ENCODE results near the gene SLC4A3.

SLC4A3 gene

GRCh38 chr2:219609149-219609750 lies 18.2 kb upstream of the SLC4A3 start:
- Histone ChIP-seq H3K4me3 (ENCODE audit: low read depth, low read length) (no peak overlapping the region), H3K9me3 (ENCODE audit: control insufficient read depth, insufficient read depth, low read depth, low read length) (no peaks in the 10 kb centered on the region), H3K4me1 (ENCODE audit: control insufficient read depth, insufficient read depth, low read length) (no peaks in the 10 kb centered on the region), H3K36me3 (ENCODE audit: control insufficient read depth in 2 of 2, insufficient read depth in 1 of 2, low read length in 2 of 2) (peaks cover 4 to 68% of the 10 kb centered on the region in 2 experiments; a peak in 2 of 3 replicates), H3K27ac (ENCODE audit: extremely low read depth, low read depth, low read length) (no peak overlapping the region)
- TF ChIP-seq ZBTB44 (tag by site-specific recombination; IDR thresholded peaks at IDR 0.05): no peak
- no peak for TF ChIP-seq SP7 (tag by site-specific recombination; IDR thresholded peaks at IDR 0.05)
- TF ChIP-seq, protein P1, sequence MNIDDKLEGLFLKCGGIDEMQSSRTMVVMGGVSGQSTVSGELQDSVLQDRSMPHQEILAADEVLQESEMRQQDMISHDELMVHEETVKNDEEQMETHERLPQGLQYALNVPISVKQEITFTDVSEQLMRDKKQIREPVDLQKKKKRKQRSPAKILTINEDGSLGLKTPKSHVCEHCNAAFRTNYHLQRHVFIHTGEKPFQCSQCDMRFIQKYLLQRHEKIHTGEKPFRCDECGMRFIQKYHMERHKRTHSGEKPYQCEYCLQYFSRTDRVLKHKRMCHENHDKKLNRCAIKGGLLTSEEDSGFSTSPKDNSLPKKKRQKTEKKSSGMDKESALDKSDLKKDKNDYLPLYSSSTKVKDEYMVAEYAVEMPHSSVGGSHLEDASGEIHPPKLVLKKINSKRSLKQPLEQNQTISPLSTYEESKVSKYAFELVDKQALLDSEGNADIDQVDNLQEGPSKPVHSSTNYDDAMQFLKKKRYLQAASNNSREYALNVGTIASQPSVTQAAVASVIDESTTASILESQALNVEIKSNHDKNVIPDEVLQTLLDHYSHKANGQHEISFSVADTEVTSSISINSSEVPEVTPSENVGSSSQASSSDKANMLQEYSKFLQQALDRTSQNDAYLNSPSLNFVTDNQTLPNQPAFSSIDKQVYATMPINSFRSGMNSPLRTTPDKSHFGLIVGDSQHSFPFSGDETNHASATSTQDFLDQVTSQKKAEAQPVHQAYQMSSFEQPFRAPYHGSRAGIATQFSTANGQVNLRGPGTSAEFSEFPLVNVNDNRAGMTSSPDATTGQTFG (tag by site-specific recombination; IDR thresholded peaks at IDR 0.05; ENCODE audit: borderline replicate concordance): no peak
- no peak for TF ChIP-seq ZFP3 (tag by site-specific recombination; IDR thresholded peaks at IDR 0.05; ENCODE audit: low read depth)
- TF ChIP-seq ZBTB21 (tag by site-specific recombination; IDR thresholded peaks at IDR 0.05): no peak
- TF ChIP-seq ZNF146 (tag by site-specific recombination; IDR thresholded peaks at IDR 0.05): no peak
- no peak for TF ChIP-seq ZSCAN4 (tag by site-specific recombination; IDR thresholded peaks at IDR 0.05)
- TF ChIP-seq ZIC2 (tag by site-specific recombination; IDR thresholded peaks at IDR 0.05): no peak
- TF ChIP-seq ZNF830 (tag by site-specific recombination; IDR thresholded peaks at IDR 0.05; ENCODE audit: low read depth): no peak
- no peak for TF ChIP-seq ZEB2 (tag by site-specific recombination; IDR thresholded peaks at IDR 0.05)
- TF ChIP-seq ZNF529 (tag by site-specific recombination; IDR thresholded peaks at IDR 0.05; ENCODE audit: insufficient replicate concordance): no peak
- no peak for TF ChIP-seq GLI2 (tag by site-specific recombination; IDR thresholded peaks at IDR 0.05; ENCODE audit: borderline replicate concordance, low read depth)
- TF ChIP-seq, protein P2, sequence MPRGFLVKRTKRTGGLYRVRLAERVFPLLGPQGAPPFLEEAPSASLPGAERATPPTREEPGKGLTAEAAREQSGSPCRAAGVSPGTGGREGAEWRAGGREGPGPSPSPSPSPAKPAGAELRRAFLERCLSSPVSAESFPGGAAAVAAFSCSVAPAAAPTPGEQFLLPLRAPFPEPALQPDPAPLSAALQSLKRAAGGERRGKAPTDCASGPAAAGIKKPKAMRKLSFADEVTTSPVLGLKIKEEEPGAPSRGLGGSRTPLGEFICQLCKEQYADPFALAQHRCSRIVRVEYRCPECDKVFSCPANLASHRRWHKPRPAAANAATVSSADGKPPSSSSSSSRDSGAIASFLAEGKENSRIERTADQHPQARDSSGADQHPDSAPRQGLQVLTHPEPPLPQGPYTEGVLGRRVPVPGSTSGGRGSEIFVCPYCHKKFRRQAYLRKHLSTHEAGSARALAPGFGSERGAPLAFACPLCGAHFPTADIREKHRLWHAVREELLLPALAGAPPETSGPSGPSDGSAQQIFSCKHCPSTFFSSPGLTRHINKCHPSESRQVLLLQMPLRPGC (tag by site-specific recombination; IDR thresholded peaks at IDR 0.05): no peak
- TF ChIP-seq, protein P3, sequence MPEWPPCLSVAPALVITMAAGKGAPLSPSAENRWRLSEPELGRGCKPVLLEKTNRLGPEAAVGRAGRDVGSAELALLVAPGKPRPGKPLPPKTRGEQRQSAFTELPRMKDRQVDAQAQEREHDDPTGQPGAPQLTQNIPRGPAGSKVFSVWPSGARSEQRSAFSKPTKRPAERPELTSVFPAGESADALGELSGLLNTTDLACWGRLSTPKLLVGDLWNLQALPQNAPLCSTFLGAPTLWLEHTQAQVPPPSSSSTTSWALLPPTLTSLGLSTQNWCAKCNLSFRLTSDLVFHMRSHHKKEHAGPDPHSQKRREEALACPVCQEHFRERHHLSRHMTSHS (tag by site-specific recombination; IDR thresholded peaks at IDR 0.05): no peak
- TF ChIP-seq, protein P4, sequence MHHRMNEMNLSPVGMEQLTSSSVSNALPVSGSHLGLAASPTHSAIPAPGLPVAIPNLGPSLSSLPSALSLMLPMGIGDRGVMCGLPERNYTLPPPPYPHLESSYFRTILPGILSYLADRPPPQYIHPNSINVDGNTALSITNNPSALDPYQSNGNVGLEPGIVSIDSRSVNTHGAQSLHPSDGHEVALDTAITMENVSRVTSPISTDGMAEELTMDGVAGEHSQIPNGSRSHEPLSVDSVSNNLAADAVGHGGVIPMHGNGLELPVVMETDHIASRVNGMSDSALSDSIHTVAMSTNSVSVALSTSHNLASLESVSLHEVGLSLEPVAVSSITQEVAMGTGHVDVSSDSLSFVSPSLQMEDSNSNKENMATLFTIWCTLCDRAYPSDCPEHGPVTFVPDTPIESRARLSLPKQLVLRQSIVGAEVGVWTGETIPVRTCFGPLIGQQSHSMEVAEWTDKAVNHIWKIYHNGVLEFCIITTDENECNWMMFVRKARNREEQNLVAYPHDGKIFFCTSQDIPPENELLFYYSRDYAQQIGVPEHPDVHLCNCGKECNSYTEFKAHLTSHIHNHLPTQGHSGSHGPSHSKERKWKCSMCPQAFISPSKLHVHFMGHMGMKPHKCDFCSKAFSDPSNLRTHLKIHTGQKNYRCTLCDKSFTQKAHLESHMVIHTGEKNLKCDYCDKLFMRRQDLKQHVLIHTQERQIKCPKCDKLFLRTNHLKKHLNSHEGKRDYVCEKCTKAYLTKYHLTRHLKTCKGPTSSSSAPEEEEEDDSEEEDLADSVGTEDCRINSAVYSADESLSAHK (tag by site-specific recombination; IDR thresholded peaks at IDR 0.05): no peak
- TF ChIP-seq OVOL3 (tag by site-specific recombination; IDR thresholded peaks at IDR 0.05): no peak
- TF ChIP-seq, protein P5, sequence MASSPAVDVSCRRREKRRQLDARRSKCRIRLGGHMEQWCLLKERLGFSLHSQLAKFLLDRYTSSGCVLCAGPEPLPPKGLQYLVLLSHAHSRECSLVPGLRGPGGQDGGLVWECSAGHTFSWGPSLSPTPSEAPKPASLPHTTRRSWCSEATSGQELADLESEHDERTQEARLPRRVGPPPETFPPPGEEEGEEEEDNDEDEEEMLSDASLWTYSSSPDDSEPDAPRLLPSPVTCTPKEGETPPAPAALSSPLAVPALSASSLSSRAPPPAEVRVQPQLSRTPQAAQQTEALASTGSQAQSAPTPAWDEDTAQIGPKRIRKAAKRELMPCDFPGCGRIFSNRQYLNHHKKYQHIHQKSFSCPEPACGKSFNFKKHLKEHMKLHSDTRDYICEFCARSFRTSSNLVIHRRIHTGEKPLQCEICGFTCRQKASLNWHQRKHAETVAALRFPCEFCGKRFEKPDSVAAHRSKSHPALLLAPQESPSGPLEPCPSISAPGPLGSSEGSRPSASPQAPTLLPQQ (tag by site-specific recombination; IDR thresholded peaks at IDR 0.05): no peak
- TF ChIP-seq ZNF549 (tag by site-specific recombination; IDR thresholded peaks at IDR 0.05): no peak
- ChIA-PET POLR2A (no interaction called here), CTCF (no interaction called here)

Data from HEK293 (cell line).